ENCODE results near the gene SERPINB8. TPM values are rescaled to one million over a fixed set of nuclear protein-coding genes. Genes with fewer than 3 reads are reported as not detected.
A peak's percentile ranks its signal among the peaks of the same experiment; 100 is the strongest.

SERPINB8 gene
- total RNA-seq, 1 donor from 2014 or later: 14.1 TPM

DNA sequence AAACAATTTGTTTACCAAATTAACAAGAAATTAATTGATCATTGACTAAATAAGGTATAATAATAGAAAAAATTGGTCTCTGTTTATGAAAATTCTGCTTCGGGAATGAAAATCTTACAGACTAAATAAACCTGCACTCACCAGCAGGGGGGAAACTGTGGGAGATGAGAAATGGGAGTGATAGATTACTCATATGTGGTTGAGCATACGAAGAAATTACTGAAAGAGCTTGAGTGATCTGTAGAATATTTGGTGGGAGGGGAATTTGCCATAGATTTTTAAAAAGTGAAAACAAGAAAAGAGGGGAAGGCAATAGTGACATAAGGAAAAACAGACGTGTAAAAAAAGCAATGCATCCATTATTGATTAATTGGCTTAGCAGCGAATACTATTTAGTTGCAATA, 18.6 kb upstream of the SERPINB8 start:
- Mint-ChIP-seq H3K4me1 (ENCODE audit: low read depth, unreplicated experiment) (no peaks in the 10 kb centered on the region), H3K4me3 (ENCODE audit: unreplicated experiment) (no peak overlapping the region), H3K27me3 (ENCODE audit: low read depth, unreplicated experiment) (peaks cover 3% of the 10 kb centered on the region), H3K27ac (ENCODE audit: unreplicated experiment) (no peak overlapping the region), H3K36me3 (ENCODE audit: low read depth, unreplicated experiment) (no peaks in the 10 kb centered on the region), H3K9me3 (ENCODE audit: unreplicated experiment) (no peaks in the 10 kb centered on the region)
- TF ChIP-seq, protein P1, sequence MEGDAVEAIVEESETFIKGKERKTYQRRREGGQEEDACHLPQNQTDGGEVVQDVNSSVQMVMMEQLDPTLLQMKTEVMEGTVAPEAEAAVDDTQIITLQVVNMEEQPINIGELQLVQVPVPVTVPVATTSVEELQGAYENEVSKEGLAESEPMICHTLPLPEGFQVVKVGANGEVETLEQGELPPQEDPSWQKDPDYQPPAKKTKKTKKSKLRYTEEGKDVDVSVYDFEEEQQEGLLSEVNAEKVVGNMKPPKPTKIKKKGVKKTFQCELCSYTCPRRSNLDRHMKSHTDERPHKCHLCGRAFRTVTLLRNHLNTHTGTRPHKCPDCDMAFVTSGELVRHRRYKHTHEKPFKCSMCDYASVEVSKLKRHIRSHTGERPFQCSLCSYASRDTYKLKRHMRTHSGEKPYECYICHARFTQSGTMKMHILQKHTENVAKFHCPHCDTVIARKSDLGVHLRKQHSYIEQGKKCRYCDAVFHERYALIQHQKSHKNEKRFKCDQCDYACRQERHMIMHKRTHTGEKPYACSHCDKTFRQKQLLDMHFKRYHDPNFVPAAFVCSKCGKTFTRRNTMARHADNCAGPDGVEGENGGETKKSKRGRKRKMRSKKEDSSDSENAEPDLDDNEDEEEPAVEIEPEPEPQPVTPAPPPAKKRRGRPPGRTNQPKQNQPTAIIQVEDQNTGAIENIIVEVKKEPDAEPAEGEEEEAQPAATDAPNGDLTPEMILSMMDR (IDR thresholded peaks at IDR 0.05; ENCODE audit: insufficient read depth, low read depth, low read length): peak; percentile 50
- no peak for TF ChIP-seq EZH2 (IDR thresholded peaks at IDR 0.05; ENCODE audit: insufficient read depth, low read length)
- Histone ChIP-seq H2AFZ (ENCODE audit: low read depth, low read length) (no peak overlapping the region), H3K9ac (ENCODE audit: low read length) (no peak overlapping the region), H3K4me3 (ENCODE audit: insufficient read depth, low read depth, low read length) (no peak overlapping the region), H4K20me1 (ENCODE audit: insufficient read depth, low read length) (no peaks in the 10 kb centered on the region), H3K27ac (ENCODE audit: low read depth, low read length) (no peak overlapping the region), H3K4me1 (ENCODE audit: insufficient read depth, low read length) (no peaks in the 10 kb centered on the region), H3K79me2 (ENCODE audit: insufficient read depth, low read length) (no peaks in the 10 kb centered on the region), H3K27me3 (ENCODE audit: insufficient read depth, low read length) (no peaks in the 10 kb centered on the region), H3K4me2 (ENCODE audit: low read length) (no peak overlapping the region), H3K9me3 (ENCODE audit: insufficient read depth, low read depth, low read length) (no peaks in the 10 kb centered on the region), H3K36me3 (ENCODE audit: insufficient read depth, low read length) (no peaks in the 10 kb centered on the region)
- DNase-seq (ENCODE audit: low read depth) (peak; percentile 18), FAIRE-seq (peak; percentile 52)

DNA sequence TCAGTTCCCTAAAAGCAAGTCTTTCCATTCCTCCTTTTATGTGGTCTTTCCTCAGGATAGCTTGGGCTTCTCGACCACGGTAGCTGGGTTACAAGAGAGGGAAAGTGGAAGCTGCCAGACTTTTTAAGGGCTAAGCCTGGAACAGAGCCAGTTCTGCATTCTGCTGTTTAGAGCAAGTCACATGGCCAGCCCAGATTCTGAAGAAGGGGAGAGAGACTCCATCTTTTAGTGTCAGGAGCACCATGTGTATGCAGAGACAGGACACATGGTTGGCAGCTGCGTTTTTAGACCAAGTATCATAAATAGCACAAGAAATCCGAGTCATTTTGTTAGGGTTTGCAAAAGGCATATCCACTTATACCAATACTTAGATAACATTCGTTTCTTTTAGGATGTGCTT, 16.1 kb upstream of the SERPINB8 start:
- FAIRE-seq (no peak), DNase-seq (ENCODE audit: low read depth) (no peak)
- Histone ChIP-seq H3K4me3 (ENCODE audit: insufficient read depth, low read depth, low read length) (no peak overlapping the region), H2AFZ (ENCODE audit: low read depth, low read length) (no peak overlapping the region), H3K79me2 (ENCODE audit: insufficient read depth, low read length) (no peaks in the 10 kb centered on the region), H3K4me1 (ENCODE audit: insufficient read depth, low read length) (no peaks in the 10 kb centered on the region), H4K20me1 (ENCODE audit: insufficient read depth, low read length) (no peaks in the 10 kb centered on the region), H3K27ac (ENCODE audit: low read depth, low read length) (no peak overlapping the region), H3K4me2 (ENCODE audit: low read length) (no peak overlapping the region), H3K27me3 (ENCODE audit: insufficient read depth, low read length) (no peaks in the 10 kb centered on the region), H3K9me3 (ENCODE audit: insufficient read depth, low read depth, low read length) (no peaks in the 10 kb centered on the region), H3K9ac (ENCODE audit: low read length) (no peak overlapping the region), H3K36me3 (ENCODE audit: insufficient read depth, low read length) (no peaks in the 10 kb centered on the region)
- Mint-ChIP-seq H3K27me3 (ENCODE audit: low read depth, unreplicated experiment) (no peaks in the 10 kb centered on the region), H3K9me3 (ENCODE audit: unreplicated experiment) (no peaks in the 10 kb centered on the region), H3K4me3 (ENCODE audit: unreplicated experiment) (no peak overlapping the region), H3K36me3 (ENCODE audit: low read depth, unreplicated experiment) (no peaks in the 10 kb centered on the region), H3K27ac (ENCODE audit: unreplicated experiment) (no peak overlapping the region), H3K4me1 (ENCODE audit: low read depth, unreplicated experiment) (no peaks in the 10 kb centered on the region)
- no peak for TF ChIP-seq EZH2 (IDR thresholded peaks at IDR 0.05; ENCODE audit: insufficient read depth, low read length)
- TF ChIP-seq, protein P1 (IDR thresholded peaks at IDR 0.05; ENCODE audit: insufficient read depth, low read depth, low read length): no peak

DNA sequence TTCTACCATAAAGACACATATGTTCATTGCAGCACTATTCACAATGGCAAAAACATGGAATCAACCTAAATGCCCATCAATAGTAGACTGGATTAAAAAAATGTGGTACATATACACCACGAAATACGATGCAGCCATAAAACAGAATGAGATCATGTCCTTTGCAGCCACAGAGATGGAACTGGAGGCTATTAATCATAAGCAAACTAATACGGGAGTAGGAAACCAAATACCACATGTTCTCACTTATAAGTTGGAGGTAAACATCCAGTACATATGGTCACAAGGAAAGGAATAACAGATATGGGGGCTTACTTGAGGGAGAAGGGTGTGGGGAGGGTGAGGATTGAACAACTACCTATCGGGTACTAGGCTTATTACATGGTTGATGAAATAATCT, 13.1 kb upstream of the SERPINB8 start:
- H3K79me2 ChIP-seq (ENCODE audit: insufficient read depth, low read length): no peaks in the 10 kb centered on the region
- no peaks in the 10 kb centered on the region for H3K36me3 ChIP-seq (ENCODE audit: insufficient read depth, low read length)
- H2AFZ ChIP-seq (ENCODE audit: low read depth, low read length): no peak overlapping the region
- no peak overlapping the region for H3K4me3 ChIP-seq (ENCODE audit: insufficient read depth, low read depth, low read length)
- Mint-ChIP-seq H3K27ac (ENCODE audit: unreplicated experiment) (no peak overlapping the region), H3K4me3 (ENCODE audit: unreplicated experiment) (no peak overlapping the region), H3K4me1 (ENCODE audit: low read depth, unreplicated experiment) (no peaks in the 10 kb centered on the region), H3K9me3 (ENCODE audit: unreplicated experiment) (peaks cover 2% of the 10 kb centered on the region), H3K27me3 (ENCODE audit: low read depth, unreplicated experiment) (no peaks in the 10 kb centered on the region), H3K36me3 (ENCODE audit: low read depth, unreplicated experiment) (no peaks in the 10 kb centered on the region)
- no peak overlapping the region for H3K4me2 ChIP-seq (ENCODE audit: low read length)
- H4K20me1 ChIP-seq (ENCODE audit: insufficient read depth, low read length): no peaks in the 10 kb centered on the region
- TF ChIP-seq EZH2 (IDR thresholded peaks at IDR 0.05; ENCODE audit: insufficient read depth, low read length): no peak
- TF ChIP-seq, protein P1 (IDR thresholded peaks at IDR 0.05; ENCODE audit: insufficient read depth, low read depth, low read length): no peak
- no peaks in the 10 kb centered on the region for H3K9me3 ChIP-seq (ENCODE audit: insufficient read depth, low read depth, low read length)
- no peak for DNase-seq (ENCODE audit: low read depth)
- H3K27ac ChIP-seq (ENCODE audit: low read depth, low read length): no peak overlapping the region
- H3K9ac ChIP-seq (ENCODE audit: low read length): no peak overlapping the region
- no peak for FAIRE-seq
- no peaks in the 10 kb centered on the region for H3K27me3 ChIP-seq (ENCODE audit: insufficient read depth, low read length)
- H3K4me1 ChIP-seq (ENCODE audit: insufficient read depth, low read length): no peaks in the 10 kb centered on the region
